Measurements from ENCODE around the gene HSD11B1.

GRCh38 chr1:209661071-209661470 is 43.6 kb upstream of the HSD11B1 start:
- TF ChIP-seq EZH2 (IDR thresholded peaks at IDR 0.05; ENCODE audit: borderline replicate concordance, insufficient read depth, low read length, poor library complexity, severe bottlenecking): no peak
- TF ChIP-seq CTCF (IDR thresholded peaks at IDR 0.05; ENCODE audit: poor library complexity, severe bottlenecking): no peak
- TF ChIP-seq RAD21 (conservative IDR thresholded peaks at IDR 0.05): no peak
- no peak for TF ChIP-seq SMC3 (conservative IDR thresholded peaks at IDR 0.05; ENCODE audit: poor library complexity)
- no peak for TF ChIP-seq REST (IDR thresholded peaks at IDR 0.05; ENCODE audit: borderline replicate concordance)
- TF ChIP-seq EP300 (conservative IDR thresholded peaks at IDR 0.05; ENCODE audit: poor library complexity, severe bottlenecking): no peak
- no peak for TF ChIP-seq POLR2AphosphoS5 (IDR thresholded peaks at IDR 0.05)
